CD4-positive, alpha-beta T cell treated with Interferon gamma for 1 hour (primary cell): Measurements from ENCODE around the gene KEAP1.
A peak's percentile ranks its signal among the peaks of the same experiment; 100 is the strongest.
"Not testable (repeated sequence)": the region's sequence is repeated elsewhere in the genome, so short reads cannot be mapped to it uniquely, and the experiment has no call there.

Experiments used
- DNase-seq: peaks from one replicate; pipeline ENCODE4 v3.0.0-alpha.2; 2020

KEAP1 gene

GRCh38 chr19:10503002-10503789 lies at the start of gene KEAP1:
Gene KEAP1 (minus strand): TSS chr19:10503356. CDS start chr19:10500033, 3,323 bp downstream.
- DNase-seq = no peak

- no peak for DNase-seq
Measured at GRCh38 chr19:10552510-10553053, 49.4 kb upstream of the KEAP1 start.

DNA sequence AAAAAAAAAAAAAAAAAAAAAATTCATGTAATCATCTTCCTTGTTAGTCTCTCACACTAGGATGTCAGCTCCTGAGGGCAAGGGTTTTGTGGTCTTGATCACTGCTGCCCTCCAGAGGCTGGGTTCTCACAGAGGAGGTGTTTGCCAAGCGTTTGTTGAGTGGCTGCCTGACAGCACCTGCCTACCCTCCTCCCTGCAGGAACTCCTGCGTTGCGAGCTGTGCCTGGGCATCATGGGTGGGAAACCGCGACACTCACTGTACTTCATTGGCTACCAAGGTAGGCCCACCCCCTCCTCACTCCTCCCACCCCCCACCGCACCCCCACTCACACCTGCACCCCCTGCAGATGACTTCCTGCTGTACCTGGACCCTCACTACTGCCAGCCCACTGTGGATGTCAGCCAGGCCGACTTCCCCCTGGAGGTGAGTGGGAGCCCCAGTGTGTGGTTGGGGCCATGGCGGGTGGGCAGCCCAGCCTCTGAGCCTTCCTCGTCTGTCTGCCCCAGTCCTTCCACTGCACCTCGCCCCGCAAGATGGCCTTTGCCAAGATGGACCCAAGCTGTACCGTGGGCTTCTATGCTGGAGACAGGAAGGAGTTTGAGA lies 48.6 kb upstream of the KEAP1 start:
- DNase-seq = peak; percentile 53

- DNase-seq = not testable (repeated sequence)
Measured at GRCh38 chr19:10551006-10551405, 47.9 kb upstream of the KEAP1 start.

- no peak for DNase-seq
Measured at GRCh38 chr19:10550336-10550735, 47.2 kb upstream of the KEAP1 start.

GRCh38 chr19:10549733-10550132 lies 46.6 kb upstream of the KEAP1 start:
- DNase-seq = no peak

GRCh38 chr19:10548746-10549276 lies 45.7 kb upstream of the KEAP1 start:
- no peak for DNase-seq

DNA sequence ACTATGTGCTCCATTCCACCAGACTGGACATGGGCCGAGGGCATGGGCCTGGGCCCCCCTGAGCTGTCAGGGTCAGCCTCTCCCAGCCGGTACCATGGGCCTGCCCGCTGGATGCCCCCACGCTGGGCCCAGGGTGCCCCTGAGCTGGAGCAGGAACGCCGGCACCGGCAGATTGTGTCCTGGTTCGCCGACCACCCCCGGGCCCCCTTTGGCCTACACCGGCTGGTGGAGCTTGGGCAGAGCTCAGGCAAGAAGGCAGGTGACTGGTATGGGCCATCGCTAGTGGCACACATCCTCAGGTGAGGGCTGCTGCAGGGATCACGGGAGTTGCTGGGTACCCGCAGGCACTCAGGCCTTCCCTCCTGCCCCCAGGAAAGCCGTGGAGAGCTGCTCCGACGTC lies 43.7 kb upstream of the KEAP1 start:
- no peak for DNase-seq

DNA sequence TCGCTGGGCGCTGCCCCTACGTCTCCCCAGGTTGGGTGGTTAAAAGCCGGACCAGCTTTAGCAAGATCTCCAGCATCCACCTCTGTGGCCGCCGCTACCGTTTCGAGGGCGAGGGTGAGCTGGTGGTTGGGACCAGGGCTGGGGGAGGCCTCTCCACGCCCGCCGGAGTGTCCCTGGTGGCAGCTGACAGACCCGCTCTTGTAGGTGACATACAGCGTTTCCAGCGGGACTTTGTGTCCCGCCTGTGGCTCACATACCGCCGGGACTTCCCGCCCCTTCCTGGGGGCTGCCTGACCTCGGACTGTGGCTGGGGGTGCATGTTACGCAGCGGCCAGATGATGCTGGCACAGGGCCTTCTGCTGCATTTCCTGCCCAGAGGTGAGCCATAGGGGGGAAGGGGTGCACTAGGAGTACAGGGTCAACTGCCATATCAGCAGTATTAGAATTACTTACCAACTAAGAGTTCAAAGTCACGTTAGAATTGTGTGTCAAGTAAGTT lies 41.6 kb upstream of the KEAP1 start:
- no peak for DNase-seq

DNA sequence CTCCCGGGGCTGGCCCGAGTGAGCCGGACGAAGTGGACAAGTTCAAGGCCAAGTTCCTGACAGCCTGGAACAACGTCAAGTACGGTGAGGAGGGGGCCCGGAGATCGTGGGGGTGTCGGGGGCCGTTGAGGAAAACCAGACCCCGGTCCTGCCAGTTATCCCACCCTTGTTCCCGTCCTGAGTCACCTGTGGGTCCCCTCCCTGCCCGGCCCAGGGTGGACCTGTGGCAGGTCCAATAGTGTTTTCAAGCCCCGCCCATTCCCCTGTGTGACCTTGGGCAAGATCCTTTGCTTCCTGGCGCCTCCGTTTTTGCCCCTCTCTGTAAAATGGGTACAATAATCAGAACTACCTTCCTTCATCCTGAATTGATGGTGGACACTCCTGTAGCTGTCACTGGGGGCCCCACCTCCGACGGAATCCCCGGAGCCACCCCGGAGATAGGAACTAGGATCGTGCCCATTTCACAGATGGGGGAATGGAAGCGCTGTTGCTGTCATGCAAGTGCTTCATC lies 41.1 kb upstream of the KEAP1 start:
- DNase-seq = no peak

- DNase-seq = peak; percentile 79
Measured at GRCh38 chr19:10543420-10544241, 40.5 kb upstream of the KEAP1 start, which contains the start of gene ATG4D. Gene ATG4D (plus strand): TSS chr19:10543904. CDS start chr19:10544091, 187 bp downstream.

GRCh38 chr19:10543059-10543419 lies 39.9 kb upstream of the KEAP1 start:
- DNase-seq = no peak

DNA sequence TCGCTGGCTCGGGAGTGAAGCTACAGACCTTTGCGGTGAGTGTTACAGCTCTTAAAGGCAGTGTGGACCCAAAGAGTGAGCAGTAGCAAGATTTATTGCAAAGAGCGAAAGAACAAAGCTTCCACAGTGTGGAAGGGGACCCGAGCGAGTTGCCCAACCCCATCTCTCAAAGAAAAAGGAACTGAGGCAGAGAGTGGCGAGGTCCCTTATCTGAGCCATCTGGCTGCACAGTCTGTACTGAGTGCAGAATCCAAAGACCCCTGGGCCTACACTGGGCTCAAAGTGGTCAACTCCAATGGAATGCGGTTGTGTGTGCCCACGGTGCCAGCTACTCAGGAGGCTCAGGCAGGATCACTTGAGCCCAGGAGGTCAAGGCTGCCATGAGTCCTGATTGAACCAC lies 35.9 kb upstream of the KEAP1 start:
- DNase-seq = not testable (repeated sequence)

GRCh38 chr19:10538204-10538983 lies 35.2 kb upstream of the KEAP1 start:
- DNase-seq = no peak

- no peak for DNase-seq
Measured at GRCh38 chr19:10537668-10538067, 34.5 kb upstream of the KEAP1 start.

DNA sequence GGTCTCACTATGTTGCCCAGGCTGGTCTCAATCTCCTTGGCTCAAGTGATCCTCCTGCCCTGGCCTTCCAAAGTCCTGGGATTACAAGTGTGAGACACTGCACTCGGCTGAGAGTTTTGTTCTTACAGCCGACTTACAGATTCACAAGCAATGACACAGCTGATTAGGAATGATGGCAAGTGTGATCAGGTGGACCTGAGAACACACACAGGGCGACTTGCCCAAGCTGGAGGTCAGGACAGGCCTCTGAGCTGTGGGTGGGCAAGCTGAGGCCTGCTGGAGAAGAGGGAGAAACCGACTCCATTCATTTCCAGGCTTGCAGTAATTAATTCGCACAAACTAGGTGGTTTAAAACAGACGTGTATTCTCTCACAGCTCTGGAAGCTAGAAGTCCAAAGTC lies 32.5 kb upstream of the KEAP1 start:
- DNase-seq = no peak

- DNase-seq = no peak
Measured at GRCh38 chr19:10533646-10534386, 30.7 kb upstream of the KEAP1 start.

DNA sequence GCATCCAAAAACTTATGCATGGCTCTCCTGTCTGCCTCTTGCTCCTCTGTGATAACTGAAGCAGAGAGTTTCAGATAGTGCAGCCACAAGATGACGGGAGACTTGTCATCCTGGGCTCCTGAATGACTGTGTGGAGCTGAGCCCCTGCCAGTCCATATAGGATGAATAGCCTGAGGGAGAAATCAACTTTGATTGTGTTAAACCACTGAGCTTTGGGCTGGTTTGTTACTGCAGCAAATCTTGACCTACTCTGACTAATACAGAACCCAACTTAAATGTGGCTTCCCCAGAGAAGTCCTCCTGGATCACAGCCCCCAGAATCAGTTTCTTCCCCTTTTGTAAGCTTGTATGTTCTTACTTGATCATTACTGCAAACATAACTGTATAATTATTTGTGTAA lies 29.3 kb upstream of the KEAP1 start:
- no peak for DNase-seq

DNA sequence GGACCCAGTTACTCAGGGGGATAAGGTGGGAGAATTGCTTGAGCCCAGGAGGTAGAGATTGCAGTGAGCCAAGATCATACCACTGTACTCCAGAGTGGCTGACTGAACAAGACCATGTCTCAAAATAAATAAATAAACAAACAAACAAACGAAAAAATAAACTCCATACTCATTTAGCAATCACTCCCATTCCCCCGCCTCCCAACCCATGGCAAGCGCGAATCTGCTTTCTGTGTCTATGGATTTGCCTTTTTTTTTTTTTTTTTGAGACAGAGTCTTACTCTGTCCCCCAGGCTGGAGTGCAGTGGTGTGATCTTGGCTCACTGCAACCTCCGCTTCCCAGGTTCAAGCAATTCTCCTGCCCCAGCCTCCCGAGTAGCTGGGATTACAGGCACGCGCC lies 23.7 kb upstream of the KEAP1 start:
- DNase-seq = not testable (repeated sequence)

- DNase-seq = no peak
Measured at GRCh38 chr19:10525636-10526035, 22.5 kb upstream of the KEAP1 start.

- DNase-seq = no peak
Measured at GRCh38 chr19:10523135-10523636, 20.0 kb upstream of the KEAP1 start.
